ENCODE measurements around the gene PRRT3.
A peak's percentile ranks its signal among the peaks of the same experiment; 100 is the strongest.
"Not testable (repeated sequence)": the region's sequence is repeated elsewhere in the genome, so short reads cannot be mapped to it uniquely, and the experiment has no call there.

PRRT3 gene

GRCh38 chr3:9947025-9947995 lies 4.9 kb downstream of the PRRT3 start:
- DNase-seq, result no peak

GRCh38 chr3:9946112-9947024 lies 5.8 kb downstream of the PRRT3 start:
- DNase-seq, result no peak

GRCh38 chr3:9945358-9945757 lies 6.8 kb downstream of the PRRT3 start:
- DNase-seq, result no peak

GRCh38 chr3:9944271-9944670 lies 7.9 kb downstream of the PRRT3 start:
- DNase-seq, result no peak

- no peak for DNase-seq
Measured at GRCh38 chr3:9942934-9943690, 9.1 kb downstream of the PRRT3 start.

- no peak for DNase-seq
Measured at GRCh38 chr3:9942164-9942563, 10.0 kb downstream of the PRRT3 start.

- no peak for DNase-seq
Measured at GRCh38 chr3:9940746-9941145, 11.5 kb downstream of the PRRT3 start.

GRCh38 chr3:9939906-9940305 lies 12.3 kb downstream of the PRRT3 start:
- not testable (repeated sequence) for DNase-seq

- DNase-seq, result no peak
Measured at GRCh38 chr3:9938966-9939365, 13.2 kb downstream of the PRRT3 start.

GRCh38 chr3:9937486-9938238 lies 14.5 kb downstream of the PRRT3 start:
- no peak for DNase-seq

- no peak for DNase-seq
Measured at GRCh38 chr3:9935966-9936510, 16.2 kb downstream of the PRRT3 start.

- no peak for DNase-seq
Measured at GRCh38 chr3:9934993-9935392, 17.2 kb downstream of the PRRT3 start.

- DNase-seq, result no peak
Measured at GRCh38 chr3:9934235-9934621, 18.0 kb downstream of the PRRT3 start.

GRCh38 chr3:9933561-9934234 lies 18.5 kb downstream of the PRRT3 start, which contains the start of gene CRELD1:
Gene CRELD1 (plus strand): TSS chr3:9933834. CDS start chr3:9934439, 605 bp downstream.
- DNase-seq, result peak; percentile 66

- peak; percentile 38 for DNase-seq
Measured at GRCh38 chr3:9932843-9933560, 19.2 kb downstream of the PRRT3 start.

GRCh38 chr3:9932535-9932842 lies 19.7 kb downstream of the PRRT3 start:
- DNase-seq, result no peak

GRCh38 chr3:9930804-9931418 lies 21.3 kb downstream of the PRRT3 start:
- no peak for DNase-seq

GRCh38 chr3:9928158-9928557 lies 24.1 kb downstream of the PRRT3 start:
- no peak for DNase-seq

- no peak for DNase-seq
Measured at GRCh38 chr3:9918261-9919038, 33.8 kb downstream of the PRRT3 start.

Measured in DMS79 treated with DMSO at 0.1 percent for 48 hours (cell line).